GM12801 (cell line): ENCODE measurements around the gene DNAJC5G.

Experiments used
- CTCF ChIP-seq: IDR thresholded peaks from one replicate; pipeline ENCODE4 v1.5.1; 2011; ENCODE audit warnings: control low read depth; ENCODE audit not compliant: insufficient read length; ENCODE audit errors: extremely low read depth

DNAJC5G gene

GRCh38 chr2:27237341-27237945 is 37.8 kb upstream of the DNAJC5G start:
- no peak for TF ChIP-seq CTCF

- no peak for TF ChIP-seq CTCF
Observed at GRCh38 chr2:27238976-27239375, 36.3 kb upstream of the DNAJC5G start.

- TF ChIP-seq CTCF = no peak
Observed at GRCh38 chr2:27240406-27240805, 34.8 kb upstream of the DNAJC5G start.

- TF ChIP-seq CTCF = no peak
Observed at GRCh38 chr2:27241761-27242613, 33.2 kb upstream of the DNAJC5G start.

GRCh38 chr2:27242614-27242951 is 32.6 kb upstream of the DNAJC5G start:
- TF ChIP-seq CTCF = no peak

- no peak for TF ChIP-seq CTCF
Observed at GRCh38 chr2:27243391-27244130, 31.7 kb upstream of the DNAJC5G start.

- TF ChIP-seq CTCF = no peak
Observed at GRCh38 chr2:27245116-27245515, 30.1 kb upstream of the DNAJC5G start.
